Colon (tissue), 2 donors: ENCODE measurements around the gene TPMT.
"Not testable (repeated sequence)": the region's sequence is repeated elsewhere in the genome, so short reads cannot be mapped to it uniquely, and the experiment has no call there.

ENCODE experiments used
- FAIRE-seq: peaks from 2 replicates; lab custom pipeline; 2012; peaks lifted over from hg19 to GRCh38; lab: Jason Lieb, UNC
- donor health status: control.
- donor health status: control.

TPMT gene

DNA sequence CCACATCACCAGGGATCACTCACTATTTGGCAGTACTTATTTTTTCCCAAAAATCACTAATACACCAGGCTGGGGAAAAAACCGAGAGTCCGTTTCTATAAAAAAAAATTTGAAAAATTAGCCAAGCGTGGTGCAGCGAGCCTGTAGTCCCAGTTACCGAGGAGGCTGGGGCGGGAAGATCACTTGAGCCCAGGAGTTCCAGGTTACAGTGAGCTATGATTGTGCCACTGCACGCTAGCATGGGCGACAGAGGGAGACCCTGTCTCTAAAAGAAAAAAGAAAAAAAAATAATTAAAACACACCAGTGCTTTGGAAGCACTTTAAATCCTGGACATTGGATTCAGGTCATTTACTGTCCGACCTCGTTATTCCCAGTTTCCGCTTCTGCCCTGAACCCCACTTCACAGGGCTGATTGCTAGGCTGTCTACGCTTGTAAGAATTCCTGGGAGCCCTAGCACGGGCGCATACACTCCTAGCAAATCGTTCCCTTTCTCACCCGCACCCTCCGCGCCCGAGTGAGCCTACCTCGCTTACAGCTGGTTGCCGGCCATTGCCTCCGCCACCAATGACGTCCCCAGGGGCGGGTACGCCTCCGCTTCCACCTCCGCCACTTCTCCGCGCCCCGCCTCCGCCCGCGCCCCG is at the start of gene TPMT:
TSS of gene TPMT (minus strand) at position 571 of the 643 bp plus-strand sequence. CDS start 5,950 bp downstream, outside the sequence.
- FAIRE-seq: no peak

DNA sequence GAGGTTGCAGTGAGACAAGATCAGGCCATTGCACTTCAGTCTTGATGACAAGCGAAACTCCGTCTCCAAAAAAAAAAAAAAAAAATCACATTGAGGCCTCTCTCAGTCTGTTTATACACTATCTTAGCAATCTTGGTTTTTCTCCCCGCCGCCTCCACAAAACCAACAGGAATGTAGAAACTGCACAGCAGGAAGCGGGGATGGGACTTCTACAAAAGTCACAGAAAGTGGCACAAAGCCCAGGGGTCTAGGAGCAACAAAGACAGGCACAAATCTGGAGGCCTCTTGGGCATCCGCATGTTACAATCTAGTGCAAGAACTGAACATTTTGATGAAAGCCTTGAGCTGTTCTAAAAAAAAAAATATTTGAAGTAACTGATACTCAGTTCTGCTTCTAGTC is 48.9 kb upstream of the TPMT start:
- no peak for FAIRE-seq

DNA sequence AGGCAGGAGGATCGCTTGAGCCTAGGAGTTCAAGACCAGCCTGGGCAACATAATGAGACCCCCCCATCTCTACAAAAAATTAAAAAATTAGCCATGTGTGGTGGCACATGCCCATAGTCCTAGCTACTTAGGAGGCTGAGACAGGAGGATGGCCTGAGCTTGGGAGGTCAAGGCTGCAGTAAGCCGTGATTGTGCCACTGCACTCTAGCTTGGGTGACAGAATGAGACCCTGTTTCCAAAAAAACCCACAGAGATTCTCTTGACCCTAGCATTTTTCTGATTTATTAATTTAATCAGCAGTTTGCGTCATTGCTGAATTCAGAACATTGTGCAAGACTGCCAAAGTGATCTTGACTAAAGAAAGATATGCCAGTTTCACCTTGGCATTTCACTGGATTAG is 37.1 kb upstream of the TPMT start:
- no peak for FAIRE-seq

DNA sequence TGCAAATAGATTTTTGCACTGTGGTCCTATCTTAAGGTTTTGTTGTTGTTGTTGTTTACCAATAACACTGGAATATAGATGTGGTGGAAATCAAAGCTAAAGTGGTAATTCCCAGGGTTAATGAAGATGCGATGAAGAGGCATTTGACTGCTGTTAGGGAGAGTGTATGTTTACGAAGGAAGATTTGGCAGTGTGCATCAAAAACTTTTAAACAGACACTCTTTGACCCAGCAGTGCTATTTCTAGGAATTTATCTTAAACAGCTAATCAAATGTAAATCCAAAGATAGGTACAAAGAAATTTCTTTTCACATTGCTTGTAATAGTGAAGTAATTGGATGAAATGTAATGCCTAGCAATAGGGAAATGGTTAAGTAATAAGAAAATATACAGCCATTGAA is 34.3 kb upstream of the TPMT start:
- no peak for FAIRE-seq

DNA sequence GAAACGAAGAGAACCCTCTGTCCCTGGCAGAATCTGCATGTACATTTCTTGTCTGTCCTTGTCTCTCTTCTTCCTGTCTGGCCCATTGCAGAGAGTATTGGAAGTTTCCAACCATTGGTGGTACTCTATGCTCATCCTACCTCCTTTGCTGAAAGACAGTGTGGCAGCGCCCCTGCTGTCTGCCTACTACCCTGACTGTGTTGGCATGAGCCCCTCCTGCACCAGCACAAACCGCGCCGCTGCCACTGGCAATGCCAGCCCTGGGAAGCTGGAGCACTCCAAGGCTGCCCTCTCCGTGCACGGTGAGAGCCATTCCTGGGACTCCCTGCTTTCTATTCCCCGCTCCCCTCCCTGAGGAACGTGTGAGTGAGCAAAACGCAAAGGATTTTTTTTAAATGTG is 32.8 kb upstream of the TPMT start:
- FAIRE-seq: no peak

DNA sequence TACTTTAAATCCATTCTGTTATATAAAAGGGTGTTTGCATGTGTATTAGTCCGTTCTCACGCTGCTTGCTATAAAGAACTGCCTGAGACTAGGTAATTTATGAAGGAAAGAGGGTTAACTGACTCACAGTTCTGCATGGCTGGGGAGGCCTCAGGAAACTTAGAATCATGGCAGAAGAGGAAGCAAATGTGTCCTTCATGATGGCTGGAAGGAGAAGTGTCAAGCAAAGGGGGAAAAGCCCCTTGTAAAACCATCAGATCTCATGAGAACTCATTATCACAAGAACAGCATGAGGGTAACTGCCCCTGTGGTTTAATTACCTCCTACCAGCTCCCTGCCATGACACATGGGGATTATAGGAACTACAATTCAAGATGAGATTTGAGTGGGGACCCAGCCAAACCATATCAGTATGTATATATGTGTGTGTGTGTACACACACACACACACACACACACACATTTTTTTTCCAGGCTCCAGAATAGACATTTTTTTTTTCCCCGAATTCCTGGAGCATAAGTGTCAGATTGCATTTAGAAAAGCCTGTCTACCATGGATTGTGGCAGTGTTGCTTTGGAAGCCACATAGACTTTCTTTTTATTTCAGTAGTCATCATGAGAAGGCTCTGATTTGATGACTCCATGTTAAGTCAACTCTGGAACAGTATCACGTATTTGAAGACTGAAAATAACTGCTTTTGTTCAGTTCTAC is 31.8 kb upstream of the TPMT start:
- FAIRE-seq: no peak

DNA sequence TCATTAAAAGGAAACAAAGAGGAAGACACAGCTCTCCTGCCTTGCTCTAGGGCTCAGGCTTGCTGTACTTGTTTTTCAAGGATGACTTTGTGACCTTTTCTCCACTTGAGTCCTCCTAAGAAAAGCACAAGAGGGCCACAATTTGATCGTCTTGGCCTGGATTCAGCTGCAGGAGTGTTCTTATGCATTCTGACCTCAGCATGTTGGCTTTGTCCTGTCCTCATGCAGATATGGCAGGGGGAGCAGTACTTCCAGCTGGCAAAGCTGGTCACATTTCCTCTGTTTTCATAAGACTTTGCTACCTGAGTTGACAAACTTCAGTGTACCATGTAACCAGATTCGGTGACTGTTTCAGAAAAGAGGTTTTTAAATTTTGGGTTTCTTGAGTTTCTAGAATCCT is 31.2 kb upstream of the TPMT start:
- no peak for FAIRE-seq

DNA sequence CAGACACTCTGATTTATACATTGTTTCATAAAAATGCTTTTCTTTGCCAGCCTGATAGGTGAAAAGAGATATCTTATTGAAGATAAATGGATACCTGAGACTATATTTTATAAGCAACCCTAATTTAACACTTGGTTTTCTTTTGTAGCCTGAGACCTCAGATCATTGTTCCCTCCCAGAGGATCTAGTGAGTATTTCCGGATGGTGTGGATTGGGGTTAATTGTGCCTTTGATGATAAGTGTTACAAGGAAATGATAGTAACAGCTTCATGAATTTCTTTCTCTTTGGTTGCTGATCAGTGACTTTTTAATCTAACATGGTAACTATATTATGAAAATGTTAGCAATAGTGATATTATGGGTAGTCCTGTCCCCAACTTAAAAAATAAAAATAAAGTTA is 30.7 kb upstream of the TPMT start:
- no peak for FAIRE-seq

DNA sequence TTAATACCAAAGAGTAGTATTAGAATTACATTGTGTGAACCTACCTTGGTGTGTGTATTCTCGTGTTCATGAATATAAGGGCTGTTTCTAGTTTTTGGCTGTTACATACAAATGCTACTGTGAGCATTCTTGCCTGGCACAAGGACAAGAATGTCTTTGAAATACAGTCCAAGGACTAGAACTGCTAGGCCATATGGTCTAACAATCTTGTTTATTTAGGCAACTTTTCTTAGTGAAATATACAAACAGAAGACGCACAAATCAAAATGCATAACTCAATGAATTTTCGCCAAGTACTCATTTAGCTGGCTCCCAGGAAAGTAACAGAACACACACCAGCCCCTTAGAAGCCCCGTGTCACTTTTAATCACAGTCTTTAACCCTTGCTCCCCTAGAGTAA is 28.9 kb upstream of the TPMT start:
- no peak for FAIRE-seq

DNA sequence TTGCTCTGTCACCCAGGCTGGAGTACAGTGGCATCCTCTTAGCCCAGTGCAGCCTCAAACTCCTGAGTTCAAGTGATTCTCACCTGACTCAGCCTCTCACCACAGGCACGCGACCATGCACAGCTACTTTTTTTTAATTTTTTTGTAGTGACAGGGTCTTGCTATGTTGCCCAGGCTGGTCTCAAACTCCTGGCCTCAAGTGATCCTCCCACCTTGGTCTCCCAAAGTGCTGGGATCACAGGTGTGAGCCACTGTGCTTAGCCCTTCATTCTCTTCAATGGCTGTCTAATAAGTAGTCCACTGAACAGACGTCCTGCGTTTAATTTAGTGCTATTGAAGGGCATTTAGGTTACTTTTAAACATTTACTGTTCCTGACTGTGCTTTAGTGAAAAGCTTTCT is 27.7 kb upstream of the TPMT start:
- no peak for FAIRE-seq

DNA sequence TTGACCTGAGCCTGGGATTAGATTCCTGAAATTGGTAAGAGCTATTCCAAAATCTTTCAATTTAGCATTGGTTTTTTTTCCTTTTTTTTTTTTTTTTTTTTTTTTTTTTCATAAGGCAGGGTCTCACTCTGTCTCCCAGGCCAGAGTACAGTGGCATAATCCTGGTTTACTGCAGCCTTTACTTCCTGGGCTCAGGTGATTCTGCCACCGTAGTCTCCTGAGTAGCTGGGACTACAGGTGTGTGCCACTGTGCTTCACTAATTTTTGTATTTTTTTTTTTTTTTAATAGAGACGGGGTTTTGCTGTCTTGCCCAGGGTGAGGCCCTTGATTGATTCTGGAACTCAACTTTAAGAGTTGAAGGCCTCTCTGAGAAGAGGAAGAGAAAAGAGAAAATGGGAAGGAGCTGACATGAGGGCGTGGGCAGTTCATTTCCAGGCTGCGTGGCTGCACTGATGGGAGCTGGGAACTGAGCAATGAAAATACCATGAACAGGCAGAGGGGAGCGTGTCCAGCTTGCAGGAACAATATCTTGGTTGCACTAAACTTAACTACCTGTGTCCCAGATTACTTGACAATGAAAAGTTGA is 25.0 kb upstream of the TPMT start:
- no peak for FAIRE-seq

DNA sequence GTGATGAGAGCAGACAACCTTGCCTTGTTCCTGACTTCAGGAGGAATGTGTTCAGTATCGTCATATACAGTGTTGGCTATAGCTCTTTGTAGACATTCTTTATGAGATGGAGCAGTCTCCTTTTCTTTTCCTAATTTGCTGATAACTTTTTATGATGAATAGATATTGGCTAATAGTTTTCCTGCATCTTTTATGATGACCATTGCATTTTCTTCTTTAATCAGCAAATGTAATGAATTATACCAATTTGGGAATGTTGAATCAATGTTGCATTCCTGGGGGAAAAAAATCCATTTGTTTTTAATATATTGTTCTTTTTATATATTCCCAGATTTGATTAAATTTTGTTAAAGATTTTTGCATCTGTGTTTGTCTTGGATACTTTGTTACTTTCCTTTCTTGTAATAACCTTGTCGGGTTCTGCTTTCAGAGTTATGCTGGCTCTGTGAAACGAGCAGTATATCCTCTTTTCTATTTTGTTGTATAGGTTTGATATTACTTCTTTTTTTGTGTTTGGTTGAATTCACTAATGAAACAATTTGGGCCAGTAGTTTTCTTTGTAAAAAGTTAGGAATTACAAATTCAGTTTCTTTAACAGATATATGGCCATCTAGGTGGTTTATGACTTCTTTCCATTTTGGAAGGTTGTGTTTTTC is 24.2 kb upstream of the TPMT start:
- peak; percentile 33 for FAIRE-seq

DNA sequence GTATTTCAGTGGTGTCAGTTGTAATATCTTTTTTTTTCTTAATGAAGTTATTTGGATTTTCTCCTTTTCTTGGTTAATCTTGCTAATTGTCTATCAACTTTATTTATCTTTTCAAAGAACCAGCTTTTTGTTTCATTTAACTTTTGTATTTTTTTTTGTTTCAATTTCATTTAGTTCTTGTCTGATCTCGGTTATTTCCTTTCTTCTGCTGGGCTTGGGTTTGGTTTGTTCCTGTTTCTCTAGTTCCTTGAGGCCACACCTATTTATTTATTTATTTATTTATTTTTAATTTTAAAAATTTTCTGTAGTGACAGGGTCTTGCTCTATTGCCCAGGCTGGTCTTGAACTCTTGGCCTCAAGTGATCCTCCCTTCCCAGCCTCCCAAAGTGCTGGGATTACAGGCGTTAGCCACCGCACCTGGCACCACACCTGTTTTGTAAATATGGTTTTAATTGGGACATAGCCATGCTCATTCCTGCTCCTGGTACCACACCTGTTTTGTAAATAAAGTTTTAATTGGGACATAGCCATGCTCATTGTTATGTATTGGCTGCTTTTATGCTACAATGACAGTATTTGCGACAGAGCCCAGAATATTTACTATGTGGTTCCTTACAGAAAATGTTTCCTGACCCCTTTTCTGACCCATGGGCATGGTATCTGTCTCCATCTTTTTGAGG is 22.5 kb upstream of the TPMT start:
- FAIRE-seq: peak; percentile 28

DNA sequence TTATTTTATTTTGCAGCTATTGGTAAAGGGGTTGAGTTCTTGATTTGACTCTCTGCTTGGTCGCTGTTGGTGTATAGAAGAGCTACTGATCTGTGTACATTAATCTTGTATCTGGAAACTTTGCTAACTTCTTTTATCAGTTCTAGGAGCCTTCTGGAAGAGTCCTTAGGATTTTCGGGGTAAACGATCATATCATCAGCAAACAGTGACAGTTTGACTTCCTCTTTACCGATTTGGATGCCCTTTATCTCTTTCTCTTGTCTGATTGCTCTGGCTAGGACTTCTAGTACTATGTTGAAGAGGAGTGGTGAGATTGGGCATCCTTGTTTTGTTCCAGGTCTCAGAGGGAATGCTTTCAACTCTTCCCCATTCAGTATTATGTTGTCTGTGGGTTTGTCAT is 21.3 kb upstream of the TPMT start:
- not testable (repeated sequence) for FAIRE-seq

DNA sequence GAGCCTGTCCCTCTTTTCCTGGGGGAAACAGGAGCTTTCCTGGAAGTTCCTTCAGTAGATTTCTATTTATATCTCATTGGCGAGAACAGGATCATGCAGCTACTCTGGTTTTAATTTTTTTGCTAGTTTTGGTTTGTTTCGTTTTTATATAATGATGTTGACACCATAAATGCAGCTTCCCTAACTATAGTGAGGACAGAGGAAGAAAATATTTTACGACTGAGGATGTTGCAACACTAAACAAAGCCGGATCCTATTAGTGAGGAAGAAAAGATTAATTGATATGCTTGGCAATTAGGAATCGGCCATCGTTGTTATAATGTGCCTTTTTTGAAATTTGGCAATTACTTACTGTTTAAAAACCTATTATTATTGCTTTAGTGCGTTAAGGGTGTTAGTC is 17.0 kb upstream of the TPMT start:
- FAIRE-seq: no peak

DNA sequence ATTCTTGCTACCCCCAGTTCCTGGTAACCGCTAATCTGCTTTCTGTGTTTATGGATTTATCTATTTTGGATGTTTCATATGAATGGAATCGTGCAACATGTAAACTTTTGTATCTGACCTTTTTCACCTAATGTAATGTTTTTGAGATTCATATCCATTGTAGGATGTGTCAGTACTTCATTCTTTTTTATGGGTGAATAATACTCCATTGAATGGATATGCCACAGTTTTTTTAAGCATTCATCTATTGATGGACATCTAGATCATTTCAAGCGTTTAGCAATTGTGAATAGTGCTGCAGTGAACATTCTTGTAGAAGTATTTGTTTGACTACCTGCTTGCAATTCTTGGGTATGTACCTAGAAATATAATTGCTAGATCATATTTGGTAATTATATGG is 13.4 kb upstream of the TPMT start:
- no peak for FAIRE-seq

DNA sequence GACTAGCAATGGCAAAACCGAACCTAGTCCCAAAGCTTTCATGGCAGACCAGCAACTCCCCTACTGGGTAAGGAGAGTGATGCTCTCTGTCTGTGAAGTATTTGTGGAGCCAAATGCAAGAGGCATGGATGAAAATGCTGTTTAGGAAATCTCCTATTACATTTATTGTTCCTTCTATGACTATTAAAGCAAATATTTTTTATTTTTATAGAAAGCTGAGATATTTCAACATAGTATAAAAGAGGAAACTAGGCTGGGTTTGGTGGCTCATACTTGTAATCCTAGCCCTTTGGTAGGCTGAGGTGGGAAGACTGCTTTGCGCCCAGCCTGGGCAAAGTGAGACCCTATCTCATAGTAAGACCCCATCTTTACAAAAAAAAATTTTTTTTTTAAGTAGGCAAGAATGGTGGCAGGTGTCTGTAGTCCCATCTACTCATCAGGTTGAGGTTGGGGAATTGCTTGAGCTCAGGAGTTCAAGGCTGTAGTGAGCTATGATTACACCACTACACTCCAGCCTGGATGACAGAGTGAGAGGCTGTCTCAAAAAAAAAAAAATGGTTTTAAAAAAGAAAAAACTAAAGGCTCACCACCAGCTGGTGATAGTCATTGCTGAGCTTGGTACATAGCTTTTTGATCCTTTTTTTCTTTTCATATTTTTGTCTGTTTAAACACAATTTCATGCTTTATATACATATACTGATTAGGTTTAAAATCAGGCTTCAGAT is 11.6 kb upstream of the TPMT start:
- no peak for FAIRE-seq

DNA sequence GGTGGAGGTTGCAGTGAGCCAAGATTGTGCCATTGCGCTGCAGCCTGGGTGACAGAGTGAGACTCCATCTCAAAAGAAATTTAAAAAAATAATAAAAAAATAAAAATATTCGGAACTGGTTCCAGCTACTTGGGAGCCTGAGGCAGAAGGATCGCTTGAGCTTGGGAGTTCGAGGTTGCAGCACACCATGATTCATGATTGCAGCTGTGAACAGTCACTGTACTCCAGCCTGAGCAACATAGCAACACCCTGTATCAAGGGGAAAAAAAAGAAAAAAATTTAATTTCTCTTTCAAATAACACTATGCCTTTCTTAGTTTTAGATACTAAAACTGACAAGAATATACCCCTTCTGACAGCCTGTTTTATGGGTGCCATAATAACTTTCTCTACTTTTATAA is 10.9 kb upstream of the TPMT start:
- FAIRE-seq: no peak

DNA sequence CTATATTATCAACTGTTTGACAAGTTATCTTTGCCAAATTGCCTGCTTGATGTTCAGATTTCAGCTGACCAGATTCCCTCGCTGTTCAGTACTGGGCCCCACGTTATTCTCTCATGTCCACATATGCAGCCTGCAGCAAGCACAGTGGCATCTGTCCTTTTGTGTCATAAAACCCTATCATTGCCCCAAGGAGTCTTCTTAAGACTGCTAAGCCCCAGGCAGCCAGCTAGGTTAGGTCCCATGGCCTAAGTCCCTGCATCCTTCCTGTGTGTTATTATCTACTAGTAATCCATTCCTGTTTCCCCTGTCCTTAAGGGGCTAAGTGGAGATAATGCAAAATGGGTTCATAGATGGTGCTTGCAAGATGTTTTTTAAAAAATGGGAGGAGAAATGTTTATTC is 7.5 kb upstream of the TPMT start:
- no peak for FAIRE-seq

DNA sequence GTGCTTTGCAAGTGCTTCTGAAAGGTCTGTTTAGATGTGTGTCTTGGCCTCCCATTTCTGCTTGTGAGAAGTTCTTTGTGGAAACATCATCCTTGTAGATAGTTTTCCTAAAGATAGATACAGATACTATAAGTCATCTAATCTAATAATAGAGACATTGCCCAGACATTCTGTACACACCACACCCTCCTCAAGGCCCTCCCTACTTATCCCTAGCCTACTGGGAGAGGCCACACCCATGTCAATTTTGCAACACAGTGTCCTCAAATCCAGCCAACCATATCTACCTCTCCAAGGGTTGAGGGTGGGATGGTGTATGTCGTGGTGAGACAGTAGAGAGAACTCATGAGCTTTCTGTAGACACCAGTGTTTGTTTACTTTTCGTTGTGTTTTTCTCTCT is 6.6 kb upstream of the TPMT start:
- FAIRE-seq: no peak

DNA sequence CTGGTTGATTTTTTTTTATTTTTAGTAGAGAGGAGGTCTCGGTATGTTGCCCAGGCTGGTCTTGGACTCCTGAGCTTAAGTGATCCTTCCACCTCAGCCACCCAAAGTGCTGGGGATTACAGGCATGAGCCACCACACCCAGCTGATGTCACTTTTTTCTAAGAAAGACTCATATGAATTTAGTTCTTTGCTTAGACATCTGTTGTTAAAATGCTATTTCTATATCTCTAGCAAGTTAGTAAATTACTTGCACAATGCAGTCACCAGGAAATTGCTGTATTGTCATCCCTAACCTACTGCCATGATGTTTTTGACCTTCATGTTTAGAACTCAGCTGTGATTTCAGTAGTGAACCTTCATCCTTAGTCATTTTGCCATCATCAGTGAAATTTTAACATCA is 6.0 kb upstream of the TPMT start:
- no peak for FAIRE-seq

DNA sequence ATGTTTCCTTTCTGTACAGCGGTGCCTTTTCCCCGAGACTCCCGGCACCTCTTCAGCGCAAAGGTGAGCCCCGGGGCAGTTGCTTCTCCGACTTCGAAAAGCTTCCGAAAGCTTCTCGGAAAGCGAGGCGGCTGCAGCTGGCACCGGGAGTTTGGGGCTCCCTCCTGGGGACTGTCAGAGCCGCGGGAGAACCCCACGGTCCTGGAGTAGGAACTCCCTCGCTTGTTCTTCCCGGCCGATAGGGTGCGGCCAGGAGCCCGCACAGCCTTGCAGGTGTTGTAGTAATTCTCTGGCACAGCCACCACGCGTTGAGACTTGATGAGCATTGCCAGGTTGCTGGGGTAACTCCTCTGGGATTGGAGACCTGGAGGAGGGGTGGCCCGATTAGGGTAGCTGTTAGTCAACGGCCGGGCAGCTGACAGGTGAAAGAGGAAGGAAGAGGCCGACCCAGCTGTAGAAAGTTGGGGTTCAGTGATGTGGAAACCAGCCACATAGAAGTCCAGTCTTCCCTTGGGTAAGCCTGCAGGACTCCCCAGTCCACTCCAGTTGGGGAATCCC is 1.1 kb upstream of the TPMT start:
- no peak for FAIRE-seq
